ENCODE data around the gene AGRN. TPM values are rescaled to one million over a fixed set of nuclear protein-coding genes. Genes with fewer than 3 reads are reported as not detected.
"Not testable (repeated sequence)": the region's sequence is repeated elsewhere in the genome, so short reads cannot be mapped to it uniquely, and the experiment has no call there.

The AGRN gene
- total and polyA plus RNA-seq, 2 of the 4 experiments (the other 2 are of a cell fraction): 8.1 to 115 TPM

DNA sequence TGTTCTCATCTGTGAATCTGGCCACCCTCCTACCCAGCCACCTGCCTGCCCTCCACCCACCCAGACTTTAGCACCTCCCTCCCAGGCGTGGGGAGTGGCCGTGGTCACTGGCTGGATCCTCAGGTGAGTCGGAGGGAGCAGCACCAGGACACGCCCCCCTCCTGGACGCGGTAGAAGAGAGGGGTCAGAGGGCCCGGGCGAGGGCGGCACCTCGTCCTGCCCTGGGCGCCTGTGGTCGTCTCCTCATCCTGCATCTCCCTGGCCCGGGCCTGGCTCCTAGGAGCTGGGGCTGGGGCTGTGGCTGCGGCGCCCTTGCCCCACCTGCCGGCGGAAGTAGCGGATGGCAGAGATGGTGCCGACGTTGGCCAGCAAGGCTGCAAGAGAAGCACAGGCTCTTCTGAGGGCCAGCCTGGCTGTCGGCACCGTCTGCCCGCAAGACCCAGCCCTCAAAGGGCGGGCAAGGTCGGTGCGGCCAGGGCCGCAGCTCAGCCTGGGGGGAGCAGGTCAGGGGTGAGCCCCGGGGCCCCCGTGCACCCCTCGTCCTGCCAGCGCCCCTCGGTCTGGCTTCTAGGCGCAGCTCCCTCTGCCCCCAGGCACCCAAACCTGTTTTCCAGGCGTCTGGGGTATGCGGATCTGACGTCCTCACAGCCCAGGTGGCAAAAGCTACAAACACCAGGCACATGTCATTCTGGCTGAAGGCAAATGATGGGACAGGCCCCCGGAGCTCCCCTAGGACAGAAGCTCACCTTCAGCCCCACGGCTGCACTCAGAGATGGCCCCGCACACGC lies 43.8 kb upstream of the AGRN start:
- no peaks in the 10 kb centered on the region; the same call in 1 of the 2 replicates for H4K20me1 ChIP-seq (ENCODE audit: insufficient read depth, low read length)
- no peaks in the 10 kb centered on the region for H3K27me3 ChIP-seq (ENCODE audit: control insufficient read depth, insufficient read depth, low read length)
- ChIA-PET CTCF (interaction anchor here (1.4 kb wide), 1 partner anchor 9 kb away, joined by 3 read pairs; no protein-coding TSS in a partner anchor), POLR2A (ENCODE audit: unreplicated experiment) (no interaction called here)
- no peaks in the 10 kb centered on the region for H3K36me3 ChIP-seq (ENCODE audit: control insufficient read depth, insufficient read depth, low read length)
- H3K23ac ChIP-seq (ENCODE audit: low read depth, low read length): no peak overlapping the region
- H3K9ac ChIP-seq (ENCODE audit: low read depth, low read length): no peak overlapping the region
- H3K14ac ChIP-seq (replicated peaks; ENCODE audit: low read depth, low read length): no peak overlapping the region
- no peak overlapping the region for H2BK5ac ChIP-seq (ENCODE audit: low read depth, low read length, poor library complexity, severe bottlenecking)
- no peak overlapping the region for H4K91ac ChIP-seq (ENCODE audit: insufficient read depth, low read depth, low read length)
- peak overlapping the region; percentile 0; the same call in 1 of the 2 replicates for H3K4me3 ChIP-seq (ENCODE audit: insufficient read depth, low read depth, low read length)
- peak; percentile 95 for ATAC-seq (ENCODE audit: low read depth)
- H3K4ac ChIP-seq (ENCODE audit: low read depth, low read length): no peak overlapping the region
- no peak overlapping the region for H2BK15ac ChIP-seq (ENCODE audit: low read depth, low read length)
- no peaks in the 10 kb centered on the region for H3K9me1 ChIP-seq (ENCODE audit: insufficient read depth, low read length)
- H2BK120ac ChIP-seq (ENCODE audit: low read depth, low read length): no peak overlapping the region
- in situ Hi-C loops (cut with MboI; ENCODE audit: low sequenced_read_pairs) (no loop called here), intact Hi-C loops (cut with micrococcal nuclease) (loop anchor here (2.0 to 5.0 kb wide), 2 partner anchors 74 to 103 kb away; no protein-coding TSS in a partner anchor), dilution Hi-C loops (cut with HindIII; ENCODE audit: low sequenced_read_pairs, unreplicated experiment) (no loop called here)
- no peaks in the 10 kb centered on the region for H3K79me1 ChIP-seq (ENCODE audit: low read depth in 1 of 2, low read length in 2 of 2)
- peak overlapping the region; percentile 28 for H2AK9ac ChIP-seq (replicated peaks; ENCODE audit: low read depth, low read length, poor library complexity)
- H3K27ac ChIP-seq (ENCODE audit: insufficient read depth, low read length): no peak overlapping the region
- H3K4me2 ChIP-seq (ENCODE audit: low read depth, low read length): peak overlapping the region; percentile 12
- H4K8ac ChIP-seq (ENCODE audit: low read depth in 2 of 2, low read length in 2 of 2): 0 out of 4 replicates have a peak overlapping the region, but pooled peaks of 1 of the 2 experiments have one; percentile 9
- H2AK5ac ChIP-seq (ENCODE audit: low read depth, low read length): no peak overlapping the region
- H4K5ac ChIP-seq (ENCODE audit: low read depth, low read length): no peak overlapping the region
- TF ChIP-seq, protein P1, sequence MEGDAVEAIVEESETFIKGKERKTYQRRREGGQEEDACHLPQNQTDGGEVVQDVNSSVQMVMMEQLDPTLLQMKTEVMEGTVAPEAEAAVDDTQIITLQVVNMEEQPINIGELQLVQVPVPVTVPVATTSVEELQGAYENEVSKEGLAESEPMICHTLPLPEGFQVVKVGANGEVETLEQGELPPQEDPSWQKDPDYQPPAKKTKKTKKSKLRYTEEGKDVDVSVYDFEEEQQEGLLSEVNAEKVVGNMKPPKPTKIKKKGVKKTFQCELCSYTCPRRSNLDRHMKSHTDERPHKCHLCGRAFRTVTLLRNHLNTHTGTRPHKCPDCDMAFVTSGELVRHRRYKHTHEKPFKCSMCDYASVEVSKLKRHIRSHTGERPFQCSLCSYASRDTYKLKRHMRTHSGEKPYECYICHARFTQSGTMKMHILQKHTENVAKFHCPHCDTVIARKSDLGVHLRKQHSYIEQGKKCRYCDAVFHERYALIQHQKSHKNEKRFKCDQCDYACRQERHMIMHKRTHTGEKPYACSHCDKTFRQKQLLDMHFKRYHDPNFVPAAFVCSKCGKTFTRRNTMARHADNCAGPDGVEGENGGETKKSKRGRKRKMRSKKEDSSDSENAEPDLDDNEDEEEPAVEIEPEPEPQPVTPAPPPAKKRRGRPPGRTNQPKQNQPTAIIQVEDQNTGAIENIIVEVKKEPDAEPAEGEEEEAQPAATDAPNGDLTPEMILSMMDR (conservative IDR thresholded peaks at IDR 0.05; ENCODE audit: low read depth, low read length): peak; percentile 65
- peak; percentile 58 for TF ChIP-seq SMC3 (IDR thresholded peaks at IDR 0.05; ENCODE audit: low read depth, low read length)
- peak; percentile 71 for TF ChIP-seq RAD21 (IDR thresholded peaks at IDR 0.05; ENCODE audit: low read length)
- no peak for TF ChIP-seq BHLHE40 (IDR thresholded peaks at IDR 0.05; ENCODE audit: low read depth, low read length)
- no peak overlapping the region for H3K18ac ChIP-seq (ENCODE audit: low read depth, low read length)
- H2AFZ ChIP-seq (replicated peaks; ENCODE audit: low read length, poor library complexity): peak overlapping the region; percentile 76
- H3K9me3 ChIP-seq (ENCODE audit: control insufficient read depth, insufficient read depth, low read length): no peaks in the 10 kb centered on the region
- WGBS, 2 experiments (ENCODE audit: extremely low coverage in 2 of 2, insufficient read length in 1 of 2): 17% methylated on average over 12 of the region's 40 CpGs; no CpG with 5 or more reads in 1 of the 2 experiments
- H3K56ac ChIP-seq (ENCODE audit: extremely low read depth, insufficient read depth, low read length): no peak overlapping the region
- H2BK20ac ChIP-seq (ENCODE audit: low read depth, low read length): no peak overlapping the region
- BruUV-seq (replicated peaks): no TSS peak
- H3K4me1 ChIP-seq (ENCODE audit: control insufficient read depth, insufficient read depth, low read length): 0 out of 2 replicates have a peak, but pooled peaks cover 2% of the 10 kb centered on the region
- peak; percentile 36 for DNase-seq

DNA sequence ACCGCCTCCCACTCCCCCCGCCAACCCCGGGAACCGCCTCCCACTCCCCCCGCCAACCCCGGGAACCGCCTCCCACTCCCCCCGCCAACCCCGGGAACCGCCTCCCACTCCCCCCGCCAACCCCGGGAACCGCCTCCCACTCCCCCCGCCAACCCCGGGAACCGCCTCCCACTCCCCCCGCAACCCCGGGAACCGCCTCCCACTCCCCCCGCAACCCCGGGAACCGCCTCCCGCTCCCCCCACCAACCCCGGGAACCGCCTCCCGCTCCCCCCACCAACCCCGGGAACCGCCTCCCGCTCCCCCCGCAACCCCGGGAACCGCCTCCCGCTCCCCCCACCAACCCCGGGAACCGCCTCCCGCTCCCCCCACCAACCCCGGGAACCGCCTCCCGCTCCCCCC lies 43.1 kb upstream of the AGRN start:
- H3K27ac ChIP-seq (ENCODE audit: insufficient read depth, low read length); H2BK120ac ChIP-seq (ENCODE audit: low read depth, low read length); H3K56ac ChIP-seq (ENCODE audit: extremely low read depth, insufficient read depth, low read length); H3K27me3 ChIP-seq (ENCODE audit: control insufficient read depth, insufficient read depth, low read length); H4K8ac ChIP-seq (ENCODE audit: low read depth in 2 of 2, low read length in 2 of 2); H3K18ac ChIP-seq (ENCODE audit: low read depth, low read length); H3K9ac ChIP-seq (ENCODE audit: low read depth, low read length); H2BK15ac ChIP-seq (ENCODE audit: low read depth, low read length); H3K4me1 ChIP-seq (ENCODE audit: control insufficient read depth, insufficient read depth, low read length); POLR2A ChIA-PET (ENCODE audit: unreplicated experiment); H3K36me3 ChIP-seq (ENCODE audit: control insufficient read depth, insufficient read depth, low read length); H4K20me1 ChIP-seq (ENCODE audit: insufficient read depth, low read length); H3K14ac ChIP-seq (replicated peaks; ENCODE audit: low read depth, low read length); H3K9me3 ChIP-seq (ENCODE audit: control insufficient read depth, insufficient read depth, low read length); H2AK5ac ChIP-seq (ENCODE audit: low read depth, low read length); H3K4ac ChIP-seq (ENCODE audit: low read depth, low read length); H3K4me2 ChIP-seq (ENCODE audit: low read depth, low read length); H2BK5ac ChIP-seq (ENCODE audit: low read depth, low read length, poor library complexity, severe bottlenecking); in situ Hi-C loops (cut with MboI; ENCODE audit: low sequenced_read_pairs); H3K9me1 ChIP-seq (ENCODE audit: insufficient read depth, low read length); CTCF ChIA-PET; ATAC-seq (ENCODE audit: low read depth); H4K91ac ChIP-seq (ENCODE audit: insufficient read depth, low read depth, low read length); H3K79me1 ChIP-seq (ENCODE audit: low read depth in 1 of 2, low read length in 2 of 2); dilution Hi-C loops (cut with HindIII; ENCODE audit: low sequenced_read_pairs, unreplicated experiment); H2BK20ac ChIP-seq (ENCODE audit: low read depth, low read length); BruUV-seq (replicated peaks); DNase-seq; H4K5ac ChIP-seq (ENCODE audit: low read depth, low read length); H2AFZ ChIP-seq (replicated peaks; ENCODE audit: low read length, poor library complexity); H3K4me3 ChIP-seq (ENCODE audit: insufficient read depth, low read depth, low read length); H2AK9ac ChIP-seq (replicated peaks; ENCODE audit: low read depth, low read length, poor library complexity); H3K23ac ChIP-seq (ENCODE audit: low read depth, low read length): not testable (repeated sequence)
- WGBS, 2 experiments (ENCODE audit: extremely low coverage in 2 of 2, insufficient read length in 1 of 2): no CpG with 5 or more reads among the region's 39 CpGs
- intact Hi-C loops (cut with micrococcal nuclease): loop anchor here (2.0 to 5.0 kb wide), 2 partner anchors 74 to 104 kb away; no protein-coding TSS in a partner anchor

Data from IMR-90 (cell line).